Stomach (tissue), 4 donors: ENCODE measurements around the gene ELAC2.

Experiments used
- EP300 ChIP-seq: sonication (generic); formaldehyde crosslinking; IDR thresholded peaks from one replicate; pipeline ENCODE4 v1.6.1; 2017; ENCODE audit warnings: antibody characterized with exemption
- POLR2A ChIP-seq, 4 donors: fragments of 450-650 bp; IDR thresholded peaks; one replicate each; pipeline ENCODE4 v1.6.1; 2016; ENCODE audit warnings: antibody characterized with exemption in 4 of 4, control low read depth in 2 of 4, mild to moderate bottlenecking in 1 of 4, moderate library complexity in 1 of 4
- POLR2AphosphoS5 ChIP-seq, 3 donors: sonication (generic); formaldehyde crosslinking; IDR thresholded peaks; one replicate each; pipeline ENCODE4 v1.6.1; 2016; ENCODE audit warnings: antibody characterized with exemption in 3 of 3
- TF ChIP-seq, protein P1 (sequence below), 7 experiments: fragments of 450-650 bp in 4 of 7; fragments of 200-600 bp in 3 of 7; sonication (generic) in 3 of 7; IDR thresholded peaks; one replicate each; pipeline ENCODE4 v1.5.1; 2016 to 2019; ENCODE audit warnings: antibody characterized with exemption in 7 of 7, control low read depth in 2 of 7, mild to moderate bottlenecking in 1 of 7

DNA sequence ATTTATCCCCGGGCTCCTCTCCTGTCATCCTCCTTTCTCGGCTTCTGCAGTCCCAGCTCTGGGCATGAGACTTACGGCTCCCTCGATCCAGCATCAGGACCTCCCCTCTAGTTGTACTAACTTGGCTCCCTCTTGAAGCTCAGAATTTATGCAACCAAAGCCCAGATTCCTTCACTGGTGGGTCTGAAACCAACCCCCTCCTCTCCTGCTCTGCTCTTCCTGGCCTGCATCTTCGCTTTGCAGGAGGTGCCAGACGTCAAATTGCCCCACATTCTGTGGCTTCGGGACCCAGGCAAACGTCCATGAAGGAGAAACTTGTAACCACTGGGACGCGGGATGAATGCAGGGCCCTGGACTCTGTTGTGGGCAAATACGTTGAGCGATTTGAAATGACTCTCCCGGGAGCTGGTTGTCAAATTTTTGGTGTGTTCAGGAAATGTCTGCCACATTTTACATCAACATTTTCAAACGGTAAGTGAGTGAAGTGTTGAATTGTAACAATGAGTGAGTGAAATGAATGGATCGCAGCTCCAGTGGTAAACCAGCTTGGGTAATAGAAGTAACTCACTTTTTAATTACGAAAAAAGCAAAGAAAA is 29.3 kb upstream of the ELAC2 start:
- TF ChIP-seq POLR2A (IDR thresholded peaks at IDR 0.05) (no peak), EP300 (no peak), POLR2AphosphoS5 (IDR thresholded peaks at IDR 0.05) (no peak)
- TF ChIP-seq, protein P1, sequence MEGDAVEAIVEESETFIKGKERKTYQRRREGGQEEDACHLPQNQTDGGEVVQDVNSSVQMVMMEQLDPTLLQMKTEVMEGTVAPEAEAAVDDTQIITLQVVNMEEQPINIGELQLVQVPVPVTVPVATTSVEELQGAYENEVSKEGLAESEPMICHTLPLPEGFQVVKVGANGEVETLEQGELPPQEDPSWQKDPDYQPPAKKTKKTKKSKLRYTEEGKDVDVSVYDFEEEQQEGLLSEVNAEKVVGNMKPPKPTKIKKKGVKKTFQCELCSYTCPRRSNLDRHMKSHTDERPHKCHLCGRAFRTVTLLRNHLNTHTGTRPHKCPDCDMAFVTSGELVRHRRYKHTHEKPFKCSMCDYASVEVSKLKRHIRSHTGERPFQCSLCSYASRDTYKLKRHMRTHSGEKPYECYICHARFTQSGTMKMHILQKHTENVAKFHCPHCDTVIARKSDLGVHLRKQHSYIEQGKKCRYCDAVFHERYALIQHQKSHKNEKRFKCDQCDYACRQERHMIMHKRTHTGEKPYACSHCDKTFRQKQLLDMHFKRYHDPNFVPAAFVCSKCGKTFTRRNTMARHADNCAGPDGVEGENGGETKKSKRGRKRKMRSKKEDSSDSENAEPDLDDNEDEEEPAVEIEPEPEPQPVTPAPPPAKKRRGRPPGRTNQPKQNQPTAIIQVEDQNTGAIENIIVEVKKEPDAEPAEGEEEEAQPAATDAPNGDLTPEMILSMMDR (IDR thresholded peaks at IDR 0.05) = no peak
